Fibroblast of the aortic adventitia (primary cell): ENCODE data around the gene DAW1. TPM values are rescaled to one million over a fixed set of nuclear protein-coding genes. Genes with fewer than 3 reads are reported as not detected.
A peak's percentile ranks its signal among the peaks of the same experiment; 100 is the strongest.

Experiments used
- DNase-seq: peaks from one replicate; pipeline ENCODE4 v3.0.0-alpha.2; 2010; ENCODE audit warnings: low read depth
- H3K4me3 ChIP-seq: 2 replicates; pipeline ENCODE4 v1.5.1; 2011; ENCODE audit warnings: low read depth, mild to moderate bottlenecking, control low read depth, low read length, moderate library complexity
- total RNA-seq: library from RNA; depleted of rRNA; stranded (reverse); fragments of >200 nt; gene quantifications from 2 replicates; pipeline ENCODE4 v1.2.3, GENCODE V29; 2012; ENCODE audit warnings: low replicate concordance
- TF ChIP-seq, protein P1 (sequence below): IDR thresholded peaks from 2 replicates; pipeline ENCODE4 v1.5.1; 2011; ENCODE audit warnings: mild to moderate bottlenecking, low read length, control low read depth, inconsistent platforms; ENCODE audit not compliant: insufficient read depth

Gene DAW1
- total RNA-seq, 1 donor = 1.3 TPM

- peak; percentile 62 for DNase-seq
Measured at GRCh38 chr2:227884511-227884947, 13.1 kb downstream of the DAW1 start.

DNA sequence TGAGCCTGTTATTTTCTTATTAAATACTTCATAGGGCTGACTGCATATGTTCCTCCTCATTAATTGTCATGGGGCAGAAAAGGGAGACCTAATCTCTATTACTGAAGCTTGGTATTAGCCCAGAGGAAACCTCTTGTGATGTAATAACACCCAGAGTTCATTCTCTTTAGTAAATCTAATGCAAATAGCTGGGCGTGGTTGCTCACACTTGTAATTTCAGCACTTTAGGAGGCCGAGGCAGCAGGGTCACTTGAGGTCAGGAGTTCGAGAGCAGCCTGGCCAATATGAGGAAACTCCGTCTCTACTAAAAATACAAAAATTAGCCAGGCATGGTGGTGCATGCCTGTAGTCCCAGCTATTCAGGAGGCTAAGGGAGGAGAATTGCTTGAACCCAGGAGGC, 14.7 kb downstream of the DAW1 start:
- no peak for DNase-seq
- TF ChIP-seq, protein P1, sequence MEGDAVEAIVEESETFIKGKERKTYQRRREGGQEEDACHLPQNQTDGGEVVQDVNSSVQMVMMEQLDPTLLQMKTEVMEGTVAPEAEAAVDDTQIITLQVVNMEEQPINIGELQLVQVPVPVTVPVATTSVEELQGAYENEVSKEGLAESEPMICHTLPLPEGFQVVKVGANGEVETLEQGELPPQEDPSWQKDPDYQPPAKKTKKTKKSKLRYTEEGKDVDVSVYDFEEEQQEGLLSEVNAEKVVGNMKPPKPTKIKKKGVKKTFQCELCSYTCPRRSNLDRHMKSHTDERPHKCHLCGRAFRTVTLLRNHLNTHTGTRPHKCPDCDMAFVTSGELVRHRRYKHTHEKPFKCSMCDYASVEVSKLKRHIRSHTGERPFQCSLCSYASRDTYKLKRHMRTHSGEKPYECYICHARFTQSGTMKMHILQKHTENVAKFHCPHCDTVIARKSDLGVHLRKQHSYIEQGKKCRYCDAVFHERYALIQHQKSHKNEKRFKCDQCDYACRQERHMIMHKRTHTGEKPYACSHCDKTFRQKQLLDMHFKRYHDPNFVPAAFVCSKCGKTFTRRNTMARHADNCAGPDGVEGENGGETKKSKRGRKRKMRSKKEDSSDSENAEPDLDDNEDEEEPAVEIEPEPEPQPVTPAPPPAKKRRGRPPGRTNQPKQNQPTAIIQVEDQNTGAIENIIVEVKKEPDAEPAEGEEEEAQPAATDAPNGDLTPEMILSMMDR = no peak
- no peak overlapping the region for H3K4me3 ChIP-seq

More at GRCh38 chr2:227884511-227884947, 13.1 kb downstream of the DAW1 start:
- TF ChIP-seq, protein P1 = peak; percentile 82
- H3K4me3 ChIP-seq = no peak overlapping the region

GRCh38 chr2:227888289-227888688, 16.9 kb downstream of the DAW1 start:
- no peak overlapping the region for H3K4me3 ChIP-seq
- TF ChIP-seq, protein P1 = no peak
- no peak for DNase-seq

- DNase-seq = no peak
- TF ChIP-seq, protein P1 = no peak
- H3K4me3 ChIP-seq = no peak overlapping the region
Measured at GRCh38 chr2:227889336-227889735, 17.9 kb downstream of the DAW1 start.

- peak; percentile 82 for DNase-seq
- TF ChIP-seq, protein P1 = peak; percentile 46
- no peak overlapping the region for H3K4me3 ChIP-seq
Measured at GRCh38 chr2:227890495-227891079, 19.2 kb downstream of the DAW1 start.

GRCh38 chr2:227891673-227892072, 20.2 kb downstream of the DAW1 start:
- no peak for DNase-seq
- TF ChIP-seq, protein P1 = no peak
- no peak overlapping the region for H3K4me3 ChIP-seq

DNA sequence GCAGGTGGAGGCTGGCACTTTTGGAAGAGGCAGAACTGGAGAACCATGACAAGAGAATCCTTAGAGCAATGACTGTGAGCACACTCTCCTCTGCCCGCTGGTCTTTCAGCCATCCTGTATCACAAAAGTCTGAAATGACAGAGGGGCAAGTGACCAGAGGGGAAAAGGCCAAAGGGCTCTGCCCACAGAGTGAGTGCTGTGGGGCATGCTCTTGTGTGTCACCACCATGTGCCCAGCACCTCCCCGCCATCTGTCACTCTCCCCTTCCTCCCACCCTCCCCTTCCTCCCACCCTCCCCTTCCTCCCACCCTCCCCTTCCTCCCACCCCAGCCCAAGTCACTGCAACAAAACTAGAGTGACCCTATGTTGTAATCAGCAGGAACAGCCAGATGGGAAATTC, 31.9 kb downstream of the DAW1 start:
- DNase-seq = no peak
- TF ChIP-seq, protein P1 = no peak
- no peak overlapping the region for H3K4me3 ChIP-seq
